SK-N-SH treated with all-trans-retinoic acid at 6 μM for 48 hours (cell line): ENCODE data around the gene DHRS3.

Experiments
- ARNTL ChIP-seq: fragments of 450-650 bp; formaldehyde crosslinking; IDR thresholded peaks from 2 replicates; pipeline ENCODE4 v1.5.0; 2020; ENCODE audit warnings: low read depth, mild to moderate bottlenecking, moderate library complexity, borderline replicate concordance

The DHRS3 gene

DNA sequence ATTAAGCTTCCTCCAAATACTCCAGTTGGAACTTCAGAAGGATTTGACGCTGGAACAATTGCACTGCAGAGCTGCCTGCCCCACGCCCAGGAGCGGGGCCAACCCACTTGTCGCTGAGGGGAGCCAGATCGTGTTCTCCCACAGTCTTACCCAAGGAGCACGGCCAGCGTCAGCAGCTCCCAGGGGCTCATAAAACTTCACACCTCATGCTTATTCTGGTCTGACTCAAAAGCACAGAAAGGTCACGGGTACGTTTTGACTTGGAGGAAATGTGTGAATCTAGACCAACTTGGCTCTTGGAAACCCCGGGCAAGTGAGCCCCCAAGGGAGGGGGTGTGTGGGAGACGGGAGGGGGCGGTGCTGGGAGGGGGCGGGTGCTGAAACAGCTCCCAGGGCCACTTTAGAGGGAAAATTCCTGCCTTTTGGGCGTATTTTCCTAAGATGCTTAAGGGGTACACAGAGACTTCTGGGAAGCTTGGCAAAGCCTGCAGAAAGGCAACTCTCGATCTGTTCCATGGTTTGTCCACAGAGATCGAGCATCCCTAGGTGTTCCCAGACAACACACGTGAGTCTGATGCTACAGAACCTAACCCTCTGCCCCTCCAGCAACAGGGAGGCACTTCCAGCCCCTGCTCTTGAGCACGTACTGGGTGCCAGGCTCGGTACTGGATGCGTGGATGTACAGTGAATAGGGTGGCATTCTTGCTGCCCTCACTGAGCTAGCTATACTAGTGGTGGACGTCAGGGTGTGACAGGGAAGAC is 98.9 kb downstream of the DHRS3 start (continued):
- no peak for TF ChIP-seq ARNTL
